HG02870 (cell line): ENCODE measurements around the gene MYB.
"Not testable (repeated sequence)": the region's sequence is repeated elsewhere in the genome, so short reads cannot be mapped to it uniquely, and the experiment has no call there.

ENCODE experiments used
- ATAC-seq: cut with Tn5 transposase; IDR thresholded peaks from one replicate; pipeline ENCODE4 v1.9.1; 2021; ENCODE audit warnings: mild to moderate bottlenecking, moderate library complexity; ENCODE audit not compliant: unreplicated experiment

MYB gene

GRCh38 chr6:135180542-135181332 is at the start of gene MYB:
Gene MYB (plus strand): TSS chr6:135181308. CDS start chr6:135181514, 206 bp downstream.
- ATAC-seq: peak; percentile 25

DNA sequence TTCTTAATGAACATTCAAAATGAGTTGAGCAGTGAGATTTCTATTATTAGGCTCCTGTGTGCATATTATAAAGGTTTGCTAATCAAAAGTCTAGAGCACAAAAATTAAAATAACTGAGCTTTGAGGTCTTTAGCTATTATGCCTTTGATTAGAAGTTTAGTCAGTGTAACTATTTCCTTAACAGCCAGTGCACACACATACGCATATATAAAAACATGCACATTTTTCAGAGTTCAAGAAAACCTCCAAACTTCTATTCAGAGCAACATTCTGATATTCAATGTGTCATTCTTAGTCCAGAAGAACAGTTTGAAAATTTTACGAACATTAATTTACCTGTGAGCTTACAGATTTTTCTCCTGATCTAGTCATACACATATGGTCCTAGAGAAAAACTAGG is 48.3 kb upstream of the MYB start:
- no peak for ATAC-seq

DNA sequence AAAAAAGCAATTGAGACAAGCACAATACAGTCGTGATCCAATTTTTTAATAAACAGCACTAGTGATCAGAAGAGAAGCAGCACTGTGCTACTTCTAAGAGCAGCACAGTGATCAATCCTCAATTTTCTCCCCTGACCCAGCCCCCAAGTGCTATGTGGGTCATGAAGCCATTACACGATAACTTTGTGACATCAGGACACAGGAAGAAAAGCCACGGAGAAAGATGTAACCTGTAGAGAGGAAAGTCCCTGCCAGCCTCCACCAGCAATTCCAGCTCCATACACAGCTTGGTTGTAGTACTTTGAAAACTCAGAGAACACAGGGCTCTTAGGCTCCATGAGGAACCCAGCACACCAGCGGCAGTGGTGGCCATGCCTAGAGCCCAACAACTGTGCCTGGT is 45.3 kb upstream of the MYB start:
- no peak for ATAC-seq

DNA sequence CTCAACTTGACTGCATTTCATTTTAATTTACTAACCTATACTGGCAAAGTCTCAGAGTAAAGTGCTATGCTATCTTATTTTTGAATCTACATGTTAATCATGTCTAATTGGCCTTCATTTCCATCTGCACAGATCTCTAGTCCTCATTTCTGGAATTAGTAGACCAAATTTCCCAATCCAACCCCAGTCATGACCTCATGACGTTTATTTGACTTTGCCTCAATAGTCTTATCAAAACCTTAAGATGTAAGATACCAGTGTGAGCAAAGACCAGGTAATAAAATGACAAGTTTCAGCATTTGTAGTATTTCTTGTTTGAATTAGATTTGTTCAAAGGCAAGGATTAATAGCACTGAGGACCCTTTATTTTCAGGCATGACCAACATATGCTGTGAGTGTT is 43.3 kb upstream of the MYB start:
- ATAC-seq: no peak

GRCh38 chr6:135141182-135141581 is 39.9 kb upstream of the MYB start:
- no peak for ATAC-seq

DNA sequence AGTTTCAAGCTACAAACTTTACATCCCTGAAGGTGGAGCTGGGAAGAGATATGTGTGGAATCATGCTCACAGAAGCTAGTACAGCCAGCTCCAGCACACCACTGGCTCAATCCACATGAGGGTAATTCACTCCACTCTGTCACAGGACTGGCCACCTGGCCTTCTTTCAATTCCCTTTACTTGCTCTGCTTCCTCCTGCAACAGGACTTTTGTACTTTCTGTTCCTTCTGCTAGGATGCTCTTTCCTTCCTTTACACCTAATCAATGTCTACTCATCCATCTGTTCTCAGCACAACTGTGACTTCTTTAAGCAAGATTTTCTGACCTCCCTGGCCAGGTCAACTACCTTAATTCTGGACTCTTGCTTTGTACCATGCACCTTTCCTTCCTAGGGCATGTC is 39.4 kb upstream of the MYB start:
- peak; percentile 47 for ATAC-seq

DNA sequence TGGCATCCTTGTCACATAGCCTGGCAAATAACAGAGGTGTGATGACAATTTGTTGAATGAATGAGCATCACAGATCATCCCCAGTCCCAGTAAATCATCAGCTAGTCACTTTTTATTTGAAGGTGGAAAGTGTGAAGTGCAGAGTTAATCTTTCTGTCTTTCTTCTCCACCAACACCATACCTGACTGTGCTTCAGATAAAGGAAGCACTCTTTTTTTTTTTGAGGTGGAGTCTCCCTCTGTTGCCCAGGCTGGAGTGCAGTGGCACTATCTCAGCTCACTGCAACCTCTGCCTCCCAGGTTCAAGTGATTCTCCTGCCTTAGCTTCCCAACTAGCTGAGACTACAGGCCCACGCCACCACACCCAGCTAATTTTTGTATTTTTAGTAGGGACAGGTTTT is 38.9 kb upstream of the MYB start:
- ATAC-seq: not testable (repeated sequence)

- ATAC-seq: no peak
These were observed 36.4 kb upstream of the MYB start for GRCh38 chr6:135144673-135145062.

DNA sequence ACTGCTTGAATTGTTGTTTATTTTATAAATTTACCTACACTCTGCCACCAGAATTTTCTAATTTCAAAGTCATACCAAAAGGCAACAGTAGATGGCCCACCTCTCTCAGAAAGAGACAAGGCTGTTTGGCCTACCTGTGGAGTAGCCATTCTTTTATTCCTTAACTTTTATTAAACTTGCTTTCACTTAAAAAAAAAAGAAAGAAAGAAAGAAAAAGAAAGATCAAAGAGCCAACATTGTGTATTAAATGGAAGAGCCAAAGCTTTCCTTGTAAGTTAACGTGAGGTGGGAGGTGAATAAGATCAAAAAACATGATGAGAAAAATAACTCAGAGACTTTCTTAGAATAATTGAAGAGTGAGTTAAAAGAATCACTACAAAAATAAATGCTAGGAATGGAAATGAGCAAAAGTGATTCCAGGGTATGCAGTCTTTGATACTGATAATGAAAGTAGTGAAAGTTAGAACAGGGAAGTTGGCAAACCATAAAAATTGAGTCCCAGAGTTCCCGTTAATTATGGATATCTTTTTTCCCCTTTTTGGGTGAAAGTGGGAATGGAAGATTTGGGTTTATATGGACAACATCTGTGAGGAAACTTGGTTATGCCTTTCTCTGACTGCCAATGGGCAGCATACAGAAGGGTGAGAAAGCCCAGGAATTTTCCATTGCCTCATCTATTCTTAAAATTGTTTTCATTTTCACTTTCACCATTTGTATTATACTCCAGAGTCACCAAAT is 35.9 kb upstream of the MYB start:
- no peak for ATAC-seq

DNA sequence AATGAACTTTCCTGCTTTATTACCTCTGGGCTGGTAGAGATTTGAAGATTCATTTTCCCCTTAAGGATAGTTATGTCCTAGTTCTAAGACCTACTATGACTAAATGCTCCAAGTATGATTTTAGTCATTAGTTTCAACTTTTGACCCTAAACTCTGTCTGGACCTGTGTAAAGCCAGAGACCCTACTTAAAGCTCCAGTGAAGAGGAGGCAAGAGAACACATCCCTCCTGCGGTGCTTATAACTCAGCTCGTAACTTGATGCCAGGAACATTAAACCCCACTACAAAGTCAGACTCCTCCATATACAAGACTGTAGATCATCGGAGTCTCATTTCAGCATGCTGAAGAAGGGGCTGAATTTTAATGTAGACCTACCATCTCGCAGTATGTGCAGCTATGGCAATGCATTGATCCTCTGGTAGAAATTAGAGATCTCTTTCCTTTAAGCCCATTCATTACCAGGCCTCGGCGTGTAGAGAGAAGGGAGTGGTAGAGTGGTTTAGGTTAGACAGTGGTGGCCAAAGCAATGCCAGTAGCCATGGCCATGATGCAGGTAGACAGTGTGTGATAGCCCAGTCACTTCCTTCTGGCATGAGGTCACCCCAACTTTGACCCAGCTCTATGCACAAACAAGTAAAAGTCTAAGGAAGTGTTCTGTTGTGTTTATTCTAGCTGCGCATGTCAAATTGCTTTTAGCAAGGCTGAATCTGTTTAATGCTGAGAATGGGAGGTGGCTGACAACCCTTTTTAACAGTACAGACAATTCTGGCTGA is 34.8 kb upstream of the MYB start:
- no peak for ATAC-seq

- ATAC-seq: no peak
These were observed 33.2 kb upstream of the MYB start for GRCh38 chr6:135147637-135148592.

DNA sequence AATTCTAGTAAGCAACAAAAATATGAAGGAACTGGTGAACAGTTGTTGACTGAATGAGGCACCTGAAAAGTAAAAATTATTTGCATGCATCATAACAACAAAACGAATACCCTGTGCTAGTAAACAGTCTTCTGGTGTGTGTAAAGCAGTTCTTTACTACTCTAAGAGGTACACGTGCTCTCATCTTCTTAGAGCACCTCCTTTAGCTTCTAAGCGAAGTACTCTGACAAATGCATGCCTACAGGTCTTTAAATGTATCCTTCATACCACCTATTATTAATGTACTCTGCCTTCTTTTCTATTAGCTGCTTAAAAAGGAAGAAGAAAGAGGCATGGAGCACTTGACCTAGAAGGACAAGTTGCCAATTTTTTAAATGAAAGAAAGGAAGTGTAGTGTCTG is 32.2 kb upstream of the MYB start:
- ATAC-seq: no peak

- no peak for ATAC-seq
These were observed 31.7 kb upstream of the MYB start for GRCh38 chr6:135149376-135149775.

GRCh38 chr6:135150481-135150880 is 30.6 kb upstream of the MYB start:
- not testable (repeated sequence) for ATAC-seq

- not testable (repeated sequence) for ATAC-seq
These were observed 27.0 kb upstream of the MYB start for GRCh38 chr6:135154125-135154524.

- ATAC-seq: no peak
These were observed 22.7 kb upstream of the MYB start for GRCh38 chr6:135158397-135158796.

DNA sequence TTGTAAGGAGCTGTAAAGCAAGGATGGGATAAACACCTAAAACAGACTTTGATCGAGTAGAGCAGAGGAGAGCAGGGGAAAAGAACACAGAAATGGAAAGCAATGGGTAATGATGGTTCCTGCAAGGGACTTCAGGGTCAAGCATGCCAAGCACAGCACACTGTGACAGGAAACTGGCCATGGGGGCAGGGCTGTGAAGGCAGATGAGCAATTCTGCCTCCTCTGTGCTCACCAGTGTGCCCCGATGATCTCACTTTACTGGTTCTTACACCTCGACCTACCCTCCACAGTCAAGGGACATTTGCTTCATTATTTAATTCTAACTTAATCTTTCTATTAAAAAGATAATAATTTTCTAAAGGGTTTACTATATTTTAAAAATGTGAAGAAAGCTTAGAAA is 21.6 kb upstream of the MYB start:
- ATAC-seq: no peak

DNA sequence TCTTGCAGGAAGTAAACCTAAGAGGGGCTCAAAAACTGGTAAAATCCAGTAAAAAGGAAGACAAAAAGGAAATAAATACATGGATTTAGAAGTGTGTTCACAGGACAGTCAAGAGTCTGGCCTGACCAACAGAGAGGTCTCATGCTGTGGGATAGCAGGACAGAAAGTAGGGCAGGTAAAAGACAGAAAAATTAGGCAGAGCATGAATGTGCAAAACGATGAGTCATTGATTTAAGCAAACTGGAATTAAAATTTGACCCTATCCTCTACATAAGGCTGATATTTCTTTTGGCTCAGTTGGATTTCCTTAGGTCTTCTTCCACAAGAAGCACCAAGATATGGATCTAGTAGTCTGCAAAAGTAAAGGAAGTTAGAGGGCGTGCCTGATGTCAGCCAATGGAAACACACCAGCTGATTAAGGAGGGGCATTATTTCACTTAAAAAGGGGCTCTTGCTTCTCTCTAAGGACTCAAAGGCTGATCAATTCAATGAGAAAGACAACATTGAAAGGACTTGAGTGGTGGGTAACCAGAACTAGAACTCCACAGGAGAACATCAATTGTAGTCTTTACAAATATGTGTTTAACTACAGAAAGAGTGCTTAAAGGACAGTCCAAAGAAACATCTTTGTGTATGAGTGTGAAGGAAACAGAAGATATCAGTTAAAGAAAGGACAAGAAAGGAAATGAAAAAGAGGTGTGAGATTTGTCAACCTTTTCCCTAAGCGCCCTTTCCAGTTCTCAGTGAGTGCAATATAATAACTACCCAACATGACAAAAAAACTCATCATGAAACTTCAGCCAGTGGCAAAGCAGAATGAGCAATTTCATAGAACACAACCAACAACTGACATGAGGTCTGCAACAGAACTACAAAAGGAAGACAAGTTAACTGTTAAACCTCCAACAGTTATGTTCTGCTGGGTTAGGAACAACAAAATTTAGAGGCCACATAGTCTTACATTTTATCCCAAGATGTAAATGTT is 19.4 kb upstream of the MYB start:
- no peak for ATAC-seq
